HL-60 (cell line): Measurements from ENCODE around the gene CD93.

Experiments used
- POLR2AphosphoS5 ChIP-seq: IDR thresholded peaks from 2 replicates; pipeline ENCODE4 v1.6.1; 2012; ENCODE audit warnings: low read depth
- REST ChIP-seq: IDR thresholded peaks from 2 replicates; pipeline ENCODE4 v1.6.1; 2012; ENCODE audit warnings: low read depth; ENCODE audit not compliant: insufficient replicate concordance

- TF ChIP-seq POLR2AphosphoS5 (no peak), REST (no peak)
These were observed 26.5 kb upstream of the CD93 start for GRCh38 chr20:23112595-23112994.
